ENCODE measurements around the gene MAN1A1. TPM values are rescaled to one million over a fixed set of nuclear protein-coding genes. Genes with fewer than 3 reads are reported as not detected.

Gene MAN1A1
- total RNA-seq, 4 donors from 2014 or later: 19.0 to 34.8 (median 21.1) TPM

GRCh38 chr6:119325559-119326265, 23.8 kb downstream of the MAN1A1 start:
- H3K27me3 ChIP-seq: no peaks in the 10 kb centered on the region
- ATAC-seq (no peak), DNase-seq (no peak)
- in situ Hi-C loops (cut with MboI; ENCODE audit: low sequenced_read_pairs in 4 of 4) (no loop called here), intact Hi-C loops (cut with DNase I; ENCODE audit: low total_unique reads) (no loop called here)
- no peak overlapping the region for H3K27ac ChIP-seq
- TF ChIP-seq, protein P1, sequence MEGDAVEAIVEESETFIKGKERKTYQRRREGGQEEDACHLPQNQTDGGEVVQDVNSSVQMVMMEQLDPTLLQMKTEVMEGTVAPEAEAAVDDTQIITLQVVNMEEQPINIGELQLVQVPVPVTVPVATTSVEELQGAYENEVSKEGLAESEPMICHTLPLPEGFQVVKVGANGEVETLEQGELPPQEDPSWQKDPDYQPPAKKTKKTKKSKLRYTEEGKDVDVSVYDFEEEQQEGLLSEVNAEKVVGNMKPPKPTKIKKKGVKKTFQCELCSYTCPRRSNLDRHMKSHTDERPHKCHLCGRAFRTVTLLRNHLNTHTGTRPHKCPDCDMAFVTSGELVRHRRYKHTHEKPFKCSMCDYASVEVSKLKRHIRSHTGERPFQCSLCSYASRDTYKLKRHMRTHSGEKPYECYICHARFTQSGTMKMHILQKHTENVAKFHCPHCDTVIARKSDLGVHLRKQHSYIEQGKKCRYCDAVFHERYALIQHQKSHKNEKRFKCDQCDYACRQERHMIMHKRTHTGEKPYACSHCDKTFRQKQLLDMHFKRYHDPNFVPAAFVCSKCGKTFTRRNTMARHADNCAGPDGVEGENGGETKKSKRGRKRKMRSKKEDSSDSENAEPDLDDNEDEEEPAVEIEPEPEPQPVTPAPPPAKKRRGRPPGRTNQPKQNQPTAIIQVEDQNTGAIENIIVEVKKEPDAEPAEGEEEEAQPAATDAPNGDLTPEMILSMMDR (IDR thresholded peaks at IDR 0.05 in 4 of 5, conservative IDR thresholded peaks at IDR 0.05 in 1 of 5): no peak
- no peak for TF ChIP-seq POLR2A (IDR thresholded peaks at IDR 0.05)
- no peaks in the 10 kb centered on the region for H3K4me1 ChIP-seq
- H3K9me3 ChIP-seq: no peaks in the 10 kb centered on the region
- H3K36me3 ChIP-seq: no peaks in the 10 kb centered on the region
- H3K4me3 ChIP-seq: no peak overlapping the region

DNA sequence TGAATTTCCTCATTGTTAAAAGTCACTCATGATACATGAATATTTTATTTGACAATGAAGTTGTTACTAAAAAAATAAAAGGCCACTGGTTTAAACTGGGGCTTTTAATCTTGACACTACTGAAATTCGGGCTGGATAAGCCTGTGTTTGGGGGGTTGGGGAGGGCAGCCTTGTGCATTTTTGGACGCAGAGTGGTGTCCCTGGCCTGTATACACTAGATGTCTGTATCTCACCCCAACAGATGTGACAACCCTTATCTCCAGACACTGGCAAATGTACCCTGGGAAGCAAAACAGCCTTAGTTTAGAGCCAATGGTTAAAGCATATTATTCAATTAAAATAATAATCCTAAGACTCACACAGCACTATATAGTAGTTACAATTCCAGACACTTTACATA, 24.8 kb downstream of the MAN1A1 start:
- Histone ChIP-seq H3K4me1 (no peaks in the 10 kb centered on the region), H3K27me3 (no peaks in the 10 kb centered on the region), H3K36me3 (no peaks in the 10 kb centered on the region), H3K27ac (no peak overlapping the region), H3K4me3 (no peak overlapping the region), H3K9me3 (no peaks in the 10 kb centered on the region)
- no peak for TF ChIP-seq POLR2A (IDR thresholded peaks at IDR 0.05)
- TF ChIP-seq, protein P1 (IDR thresholded peaks at IDR 0.05 in 4 of 5, conservative IDR thresholded peaks at IDR 0.05 in 1 of 5): no peak
- DNase-seq: no peak
- in situ Hi-C loops (cut with MboI; ENCODE audit: low sequenced_read_pairs in 4 of 4): no loop called here
- no peak for ATAC-seq
- intact Hi-C loops (cut with DNase I; ENCODE audit: low total_unique reads): no loop called here

- in situ Hi-C loops (cut with MboI; ENCODE audit: low sequenced_read_pairs in 4 of 4) (no loop called here), intact Hi-C loops (cut with DNase I; ENCODE audit: low total_unique reads) (no loop called here)
- TF ChIP-seq POLR2A (IDR thresholded peaks at IDR 0.05): no peak
- TF ChIP-seq, protein P1 (IDR thresholded peaks at IDR 0.05 in 4 of 5, conservative IDR thresholded peaks at IDR 0.05 in 1 of 5): no peak
- DNase-seq: no peak
- Histone ChIP-seq H3K27ac (no peak overlapping the region), H3K27me3 (no peaks in the 10 kb centered on the region), H3K4me3 (no peak overlapping the region), H3K36me3 (no peaks in the 10 kb centered on the region), H3K4me1 (no peaks in the 10 kb centered on the region), H3K9me3 (no peaks in the 10 kb centered on the region)
- no peak for ATAC-seq
Measured at GRCh38 chr6:119323931-119324330, 25.6 kb downstream of the MAN1A1 start.

GRCh38 chr6:119323478-119323877, 26.1 kb downstream of the MAN1A1 start:
- no peak for TF ChIP-seq POLR2A (IDR thresholded peaks at IDR 0.05)
- TF ChIP-seq, protein P1 (IDR thresholded peaks at IDR 0.05 in 4 of 5, conservative IDR thresholded peaks at IDR 0.05 in 1 of 5): no peak
- H3K36me3 ChIP-seq: no peaks in the 10 kb centered on the region
- in situ Hi-C loops (cut with MboI; ENCODE audit: low sequenced_read_pairs in 4 of 4): no loop called here
- no peak overlapping the region for H3K4me3 ChIP-seq
- intact Hi-C loops (cut with DNase I; ENCODE audit: low total_unique reads): no loop called here
- DNase-seq (no peak), ATAC-seq (no peak)
- no peak overlapping the region for H3K27ac ChIP-seq
- no peaks in the 10 kb centered on the region for H3K27me3 ChIP-seq
- no peaks in the 10 kb centered on the region for H3K4me1 ChIP-seq
- H3K9me3 ChIP-seq: no peaks in the 10 kb centered on the region

All from gastrocnemius medialis (tissue), 4 donors.